Neural cell (in vitro differentiated cells): ENCODE measurements around the gene NOP16. TPM values are rescaled to one million over a fixed set of nuclear protein-coding genes. Genes with fewer than 3 reads are reported as not detected.
A peak's percentile ranks its signal among the peaks of the same experiment; 100 is the strongest.

Source experiments
- H2AFZ ChIP-seq: fragments of 200-600, 300-800 bp; sonication (generic), shearing (Covaris generic); 2 replicates; pipeline ENCODE4 v1.6.0; 2014; ENCODE audit warnings: low read depth, mild to moderate bottlenecking, antibody characterized with exemption, low read length, moderate library complexity
- H3F3A ChIP-seq: fragments of 200-600 bp; shearing (Covaris generic); 2 replicates; pipeline ENCODE4 v1.6.1; 2016; ENCODE audit warnings: mild to moderate bottlenecking, moderate library complexity, mixed read lengths, antibody characterized with exemption, low read length; ENCODE audit not compliant: insufficient read depth, poor library complexity, severe bottlenecking
- H3K27ac ChIP-seq: fragments of 200-600, 300-800 bp; sonication (generic), shearing (Covaris generic); 2 replicates; pipeline ENCODE4 v1.5.1; 2014; ENCODE audit warnings: mild to moderate bottlenecking, low read length, moderate library complexity
- H3K27me3 ChIP-seq: fragments of 300-800, 200-600 bp; sonication (generic), shearing (Covaris generic); 2 replicates; pipeline ENCODE4 v1.6.0; 2014; ENCODE audit warnings: mild to moderate bottlenecking, low read depth, low read length, moderate library complexity; ENCODE audit not compliant: insufficient read depth
- H3K36me3 ChIP-seq: fragments of 300-800, 200-600 bp; sonication (generic), shearing (Covaris generic); 2 replicates; pipeline ENCODE4 v1.5.1; 2014; ENCODE audit warnings: mild to moderate bottlenecking, antibody characterized with exemption, low read length, moderate library complexity; ENCODE audit not compliant: insufficient read depth
- H3K4me2 ChIP-seq: fragments of 300-800, 200-600 bp; sonication (generic), shearing (Covaris generic); 2 replicates; pipeline ENCODE4 v1.6.0; 2014; ENCODE audit warnings: mild to moderate bottlenecking, low read length
- H3K4me3 ChIP-seq: fragments of 300-800, 200-600 bp; sonication (generic), shearing (Covaris generic); 2 replicates; pipeline ENCODE4 v1.5.1; 2014; ENCODE audit warnings: mild to moderate bottlenecking, low read length, moderate library complexity
- H3K79me2 ChIP-seq: fragments of 200-600 bp; shearing (Covaris generic); replicated peaks from 2 replicates; pipeline ENCODE4 v1.6.0; 2014; ENCODE audit warnings: mild to moderate bottlenecking, low read length, moderate library complexity; ENCODE audit not compliant: insufficient read depth
- H3K9ac ChIP-seq: fragments of 300-800, 200-600 bp; sonication (generic), shearing (Covaris generic); 2 replicates; pipeline ENCODE4 v1.6.1; 2016; ENCODE audit warnings: mild to moderate bottlenecking, low read length, mixed read lengths
- H3K9me2 ChIP-seq: fragments of 200-600 bp; shearing (Covaris generic); 2 replicates; pipeline ENCODE4 v1.6.1; 2016; ENCODE audit warnings: mild to moderate bottlenecking, low read length, mixed read lengths; ENCODE audit not compliant: insufficient read depth
- H3K9me3 ChIP-seq: fragments of 200-600, 300-800 bp; sonication (generic), shearing (Covaris generic); 2 replicates; pipeline ENCODE4 v1.6.1; 2016; ENCODE audit warnings: mild to moderate bottlenecking, mixed run types, low read length, moderate library complexity, mixed read lengths
- H4K20me1 ChIP-seq: fragments of 200-600 bp; shearing (Covaris generic); 2 replicates; pipeline ENCODE4 v1.6.1; 2016; ENCODE audit warnings: mild to moderate bottlenecking, mixed run types; ENCODE audit not compliant: insufficient read depth
- CTCF ChIP-seq: fragments of 450-650 bp; IDR thresholded peaks from 2 replicates; pipeline ENCODE4 v1.5.1; 2014; ENCODE audit warnings: antibody characterized with exemption, mild to moderate bottlenecking, moderate library complexity; ENCODE audit not compliant: poor library complexity, severe bottlenecking
- EP300 ChIP-seq: fragments of 450-650 bp; conservative IDR thresholded peaks from 2 replicates; pipeline ENCODE4 v1.6.1; 2014; ENCODE audit warnings: antibody characterized with exemption, mild to moderate bottlenecking, moderate library complexity; ENCODE audit not compliant: poor library complexity, severe bottlenecking
- EZH2 ChIP-seq: fragments of 200-600, 300-800 bp; shearing (Covaris generic), sonication (generic); IDR thresholded peaks from 2 replicates; pipeline ENCODE4 v1.6.1; 2014; ENCODE audit warnings: antibody characterized with exemption, low read length, borderline replicate concordance, mild to moderate bottlenecking; ENCODE audit not compliant: insufficient read depth, poor library complexity, severe bottlenecking
- MXI1 ChIP-seq: fragments of 450-650 bp; conservative IDR thresholded peaks from 2 replicates; pipeline ENCODE4 v1.6.1; 2014; ENCODE audit warnings: antibody characterized with exemption, mild to moderate bottlenecking; ENCODE audit not compliant: poor library complexity, severe bottlenecking
- POLR2AphosphoS5 ChIP-seq: IDR thresholded peaks from 2 replicates; pipeline ENCODE4 v1.6.1; 2012
- RAD21 ChIP-seq: fragments of 450-650 bp; conservative IDR thresholded peaks from 2 replicates; pipeline ENCODE4 v1.6.1; 2014; ENCODE audit warnings: antibody characterized with exemption, mild to moderate bottlenecking, moderate library complexity
- REST ChIP-seq: IDR thresholded peaks from 2 replicates; pipeline ENCODE4 v1.6.1; 2012; ENCODE audit warnings: borderline replicate concordance
- SMC3 ChIP-seq: fragments of 450-650 bp; conservative IDR thresholded peaks from 2 replicates; pipeline ENCODE4 v1.6.1; 2014; ENCODE audit warnings: antibody characterized with exemption, mild to moderate bottlenecking, moderate library complexity; ENCODE audit not compliant: poor library complexity
- TAF1 ChIP-seq: IDR thresholded peaks from 2 replicates; pipeline ENCODE4 v1.6.1; 2012; ENCODE audit warnings: low read depth
- polyA plus RNA-seq: library from polyadenylated mRNA; depleted of rRNA; stranded (reverse); fragments of >200 nt; gene quantifications from 2 replicates; pipeline ENCODE4 v1.2.3, GENCODE V29; 2014

NOP16 gene
- polyA plus RNA-seq, 1 donor from 2014 or later, result 23.9 TPM

- H3K9me2 ChIP-seq, result no peaks in the 10 kb centered on the region
- no peaks in the 10 kb centered on the region for H3K9me3 ChIP-seq
- no peaks in the 10 kb centered on the region for H3K36me3 ChIP-seq
- H3K4me2 ChIP-seq, result no peak overlapping the region
- no peaks in the 10 kb centered on the region for H3K27me3 ChIP-seq
- H2AFZ ChIP-seq, result no peak overlapping the region
- H3K4me3 ChIP-seq, result no peak overlapping the region
- H3K79me2 ChIP-seq, result peaks cover 4% of the 10 kb centered on the region
- no peak overlapping the region for H3K9ac ChIP-seq
- H3F3A ChIP-seq, result no peaks in the 10 kb centered on the region
- H3K27ac ChIP-seq, result no peak overlapping the region
- TF ChIP-seq EP300 (no peak), POLR2AphosphoS5 (no peak), TAF1 (no peak), REST (no peak), CTCF (no peak), SMC3 (no peak), RAD21 (no peak), EZH2 (no peak), MXI1 (no peak)
- no peaks in the 10 kb centered on the region for H4K20me1 ChIP-seq
Measured at GRCh38 chr5:176418251-176418650, 29.9 kb upstream of the NOP16 start.

GRCh38 chr5:176416965-176417364, 28.6 kb upstream of the NOP16 start:
- H3K27ac ChIP-seq, result peak overlapping the region; percentile 26
- peak overlapping the region; percentile 51 for H3K9ac ChIP-seq
- no peak overlapping the region for H3K4me2 ChIP-seq

More at GRCh38 chr5:176416965-176417364, 28.6 kb upstream of the NOP16 start:
- Histone ChIP-seq H3K79me2 (peaks cover 4% of the 10 kb centered on the region), H3F3A (no peaks in the 10 kb centered on the region), H2AFZ (peak overlapping the region; percentile 3), H3K9me3 (no peaks in the 10 kb centered on the region), H3K4me3 (peak overlapping the region; percentile 64), H4K20me1 (no peaks in the 10 kb centered on the region), H3K36me3 (no peaks in the 10 kb centered on the region), H3K27me3 (no peaks in the 10 kb centered on the region), H3K9me2 (no peaks in the 10 kb centered on the region)
- TF ChIP-seq REST, result no peak
